B cell (primary cell): ENCODE measurements around the gene KIF15. TPM values are rescaled to one million over a fixed set of nuclear protein-coding genes. Genes with fewer than 3 reads are reported as not detected.

Experiments
- ATAC-seq: fragments of 200-7000 bp; cut with Tn5 transposase; one replicate; pipeline ENCODE4 v1.10.0; 2021; ENCODE audit warnings: low read depth, mild to moderate bottlenecking, moderate number of reproducible peaks, moderate library complexity
- CTCF ChIA-PET: fragments of 350-600 bp; sonication (Branson Sonifier 250); formaldehyde crosslinking; loops from one replicate; lab custom pipeline; 2021; ENCODE audit warnings: antibody characterized with exemption, inconsistent platforms; lab: Charles Lee
- POLR2A ChIA-PET: fragments of 350-600 bp; sonication (Branson Sonifier 250); formaldehyde crosslinking; loops from one replicate; lab custom pipeline; 2021; ENCODE audit warnings: antibody characterized with exemption; lab: Charles Lee
- DNase-seq: peaks from one replicate; pipeline ENCODE4 v3.0.0; 2013
- H2AFZ ChIP-seq: 2 replicates; pipeline ENCODE4 v1.6.1; 2012; ENCODE audit warnings: mild to moderate bottlenecking, low read depth, low read length; ENCODE audit not compliant: insufficient read depth, poor library complexity, severe bottlenecking
- H3K27ac ChIP-seq, 2 donors: 1 replicate in 1 of 2; 2 replicates in 1 of 2; pipeline ENCODE4 v1.5.1; 2012 to 2013; ENCODE audit warnings: low read length in 2 of 2, mild to moderate bottlenecking in 2 of 2, moderate library complexity in 1 of 2
- H3K27me3 ChIP-seq, 4 experiments: fragments of 200-600 bp in 1 of 4; sonication (generic) in 1 of 4; replicated peaks in 1 of 4; 1 replicate in 2 of 4; 2 replicates in 2 of 4; pipeline versions ENCODE4 v1.6.1 to v1.7.0; 2013 to 2016; ENCODE audit warnings: low read length in 3 of 4, mild to moderate bottlenecking in 2 of 4, mixed read lengths in 1 of 4, moderate library complexity in 1 of 4; ENCODE audit not compliant: insufficient read depth in 4 of 4, control insufficient read depth in 3 of 4; ENCODE audit errors: control extremely low read depth in 1 of 4
- H3K36me3 ChIP-seq, 2 experiments: replicated peaks in 1 of 2; 1 replicate in 1 of 2; 2 replicates in 1 of 2; pipeline versions ENCODE4 v1.6.1 to v1.7.1; 2013; ENCODE audit warnings: low read length in 1 of 2; ENCODE audit not compliant: insufficient read depth in 2 of 2, control insufficient read depth in 1 of 2; ENCODE audit errors: control extremely low read depth in 1 of 2, extremely low read depth in 1 of 2
- H3K4me1 ChIP-seq, 2 donors: fragments of 200-600 bp in 1 of 2; sonication (generic) in 1 of 2; 1 replicate in 1 of 2; 2 replicates in 1 of 2; pipeline versions ENCODE4 v1.5.1 to v1.6.1; 2013 to 2017; ENCODE audit warnings: low read length in 2 of 2; ENCODE audit not compliant: control insufficient read depth in 2 of 2, insufficient read depth in 2 of 2
- H3K4me2 ChIP-seq: replicated peaks from 2 replicates; pipeline ENCODE3; 2012; ENCODE audit warnings: mild to moderate bottlenecking, low read depth, low read length; ENCODE audit not compliant: poor library complexity, severe bottlenecking
- H3K4me3 ChIP-seq, 5 experiments: fragments of 200-600 bp in 1 of 5; sonication (generic) in 1 of 5; 1 replicate in 3 of 5; 2 replicates in 2 of 5; pipeline versions ENCODE4 v1.5.1 to v1.7.0; 2011 to 2016; ENCODE audit warnings: low read length in 4 of 5, mild to moderate bottlenecking in 4 of 5, low read depth in 2 of 5, control low read depth in 1 of 5, moderate library complexity in 1 of 5; ENCODE audit not compliant: insufficient read depth in 1 of 5; ENCODE audit errors: control extremely low read depth in 1 of 5, extremely low read depth in 1 of 5
- H3K79me2 ChIP-seq: fragments of 200-600 bp; sonication (generic); one replicate; pipeline ENCODE4 v1.6.0; 2016; ENCODE audit warnings: low read length; ENCODE audit not compliant: control insufficient read depth, insufficient read depth
- H3K9ac ChIP-seq: fragments of 200-600 bp; sonication (generic); 2 replicates; pipeline ENCODE4 v1.6.1; 2017; ENCODE audit warnings: mild to moderate bottlenecking, low read length, moderate library complexity
- H3K9me3 ChIP-seq, 3 donors: one replicate each; pipeline versions ENCODE4 v1.6.1 to v1.7.1; 2013; ENCODE audit warnings: low read length in 2 of 3; ENCODE audit not compliant: control insufficient read depth in 2 of 3, insufficient read depth in 1 of 3; ENCODE audit errors: control extremely low read depth in 1 of 3
- H4K20me1 ChIP-seq: 2 replicates; pipeline ENCODE4 v1.6.0; 2012; ENCODE audit warnings: mild to moderate bottlenecking, low read length; ENCODE audit not compliant: insufficient read depth, control insufficient read depth, poor library complexity, severe bottlenecking
- H3K27ac Mint-ChIP-seq: one replicate; pipeline ENCODE4 v1.8.0; 2021; ENCODE audit warnings: mixed read lengths
- H3K27me3 Mint-ChIP-seq: one replicate; pipeline ENCODE4 v1.8.0; 2021; ENCODE audit warnings: mixed read lengths
- H3K4me1 Mint-ChIP-seq: one replicate; pipeline ENCODE4 v1.8.0; 2021; ENCODE audit warnings: mixed read lengths
- H3K4me3 Mint-ChIP-seq: one replicate; pipeline ENCODE4 v1.8.0; 2021; ENCODE audit warnings: mixed read lengths
- H3K9me3 Mint-ChIP-seq: one replicate; pipeline ENCODE4 v1.8.0; 2022; ENCODE audit warnings: mixed read lengths; ENCODE audit not compliant: insufficient read depth
- CTCF ChIP-seq: fragments of 200-600 bp; IDR thresholded peaks from one replicate; pipeline ENCODE4 v1.8.0; 2022; ENCODE audit warnings: antibody characterized with exemption, mild to moderate bottlenecking
- EZH2 ChIP-seq: IDR thresholded peaks from 2 replicates; pipeline ENCODE4 v1.6.1; 2012; ENCODE audit warnings: borderline replicate concordance, low read depth, mild to moderate bottlenecking, moderate library complexity, low read length; ENCODE audit not compliant: insufficient read depth, poor library complexity, severe bottlenecking
- WGBS: methylation state at CpG from one replicate; pipeline ENCODE4 v1.1.5; 2013; ENCODE audit warnings: missing lambda C conversion rate; ENCODE audit not compliant: insufficient coverage; 5-methylcytosine and 5-hydroxymethylcytosine counted together
- intact Hi-C: fragments of 100-400 bp; cut with micrococcal nuclease; formaldehyde crosslinking; loops from one replicate; pipeline ENCODE4 v1.10.0; 2022
- polyA plus RNA-seq: library from polyadenylated mRNA; depleted of rRNA; stranded (reverse); fragments of >200 nt; gene quantifications from 2 replicates; pipeline ENCODE4 v1.2.3, GENCODE V29; 2012
- total RNA-seq, 2 donors: library from RNA; stranded (reverse); fragments of 120-200 nt in 1 of 2; gene quantifications; 1 replicate in 1 of 2; 2 replicates in 1 of 2; pipeline versions ENCODE4 v1.2.3 to v1.2.4, GENCODE V29; 2013 to 2022

KIF15 gene
- total and polyA plus RNA-seq, 2 donors (not counting 1 experiment from before 2014, with no cell fraction given): 0.28 to 1.4 TPM

GRCh38 chr3:44860117-44860516 is 98.5 kb downstream of the KIF15 start:
- CTCF ChIA-PET: no interaction called here
- 100% methylated on average over 3 of the region's 4 CpGs for WGBS
- Histone ChIP-seq H3K4me3 (no peak overlapping the region), H3K4me1 (peaks cover 7 to 13% of the 10 kb centered on the region in 2 donors), H3K9ac (no peak overlapping the region), H2AFZ (no peak overlapping the region), H3K4me2 (no peak overlapping the region), H4K20me1 (no peaks in the 10 kb centered on the region), H3K9me3 (peaks cover 0 to 9% (median 0%) of the 10 kb centered on the region in 3 donors), H3K27ac (no peak overlapping the region), H3K27me3 (no peaks in the 10 kb centered on the region), H3K36me3 (peaks cover 0 to under 1% of the 10 kb centered on the region in 2 experiments), H3K79me2 (peaks cover 8% of the 10 kb centered on the region)
- Mint-ChIP-seq H3K9me3 (no peaks in the 10 kb centered on the region), H3K4me1 (peaks cover 20% of the 10 kb centered on the region), H3K27ac (no peak overlapping the region), H3K27me3 (no peaks in the 10 kb centered on the region), H3K4me3 (peak overlapping the region; percentile 40)
- DNase-seq (no peak), ATAC-seq (no peak)
- TF ChIP-seq EZH2 (no peak), CTCF (no peak)
- POLR2A ChIA-PET: no interaction called here
- intact Hi-C loops: loop anchor here (2.0 to 5.0 kb wide), 2 partner anchors 523 to 1169 kb away; partner anchors contain the start of genes ABHD5 and TCAIM

- no peaks in the 10 kb centered on the region for H4K20me1 ChIP-seq
- peak within 1 kb of the TSS; percentile 60 to 93 (median 70) for H3K4me3 ChIP-seq
- peaks cover 0 to 8% (median 0%) of the 10 kb centered on the region in 3 donors for H3K9me3 ChIP-seq
- no peaks in the 10 kb centered on the region for H3K27me3 ChIP-seq
- peaks cover 8% of the 10 kb centered on the region for H3K79me2 ChIP-seq
- H3K4me1 ChIP-seq: peaks cover 7 to 13% of the 10 kb centered on the region in 2 donors
- ATAC-seq (peak; percentile 93), DNase-seq (peak; percentile 95)
- no peak for TF ChIP-seq CTCF
- TF ChIP-seq EZH2: no peak
- intact Hi-C loops: loop anchor here (1.0 to 5.0 kb wide), 6 partner anchors 100 to 1171 kb away; partner anchors contain the start of genes ABHD5, EXOSC7, KIAA1143 and KIF15
- Mint-ChIP-seq H3K4me3 (peak within 1 kb of the TSS; percentile 91), H3K27ac (peak within 1 kb of the TSS; percentile 91), H3K4me1 (peaks cover 23% of the 10 kb centered on the region), H3K9me3 (no peaks in the 10 kb centered on the region), H3K27me3 (no peaks in the 10 kb centered on the region)
- H3K36me3 ChIP-seq: peaks cover 0 to 5% of the 10 kb centered on the region in 2 experiments
- peak within 1 kb of the TSS; percentile 78 for H3K9ac ChIP-seq
- 2% methylated on average over 90 of the region's 91 CpGs for WGBS
- H3K27ac ChIP-seq: peak within 1 kb of the TSS; percentile 85 to 88
- POLR2A ChIA-PET: no interaction called here
- peak within 1 kb of the TSS; percentile 82 for H2AFZ ChIP-seq
- CTCF ChIA-PET: interaction anchor here (0.6 kb wide), 1 partner anchor 53 kb away, joined by 3 read pairs; no protein-coding TSS in a partner anchor
- peak within 1 kb of the TSS; percentile 79 for H3K4me2 ChIP-seq
Measured at GRCh38 chr3:44861412-44862225, 100.0 kb downstream of the KIF15 start, which contains the start of gene TMEM42. Gene TMEM42 (plus strand): TSS chr3:44861912. CDS start chr3:44861925, 13 bp downstream.
